ENCODE measurements around the gene CPNE2. TPM values are rescaled to one million over a fixed set of nuclear protein-coding genes. Genes with fewer than 3 reads are reported as not detected.

The CPNE2 gene
- 12.1 and 15.6 TPM in 2 replicates for total RNA-seq

DNA sequence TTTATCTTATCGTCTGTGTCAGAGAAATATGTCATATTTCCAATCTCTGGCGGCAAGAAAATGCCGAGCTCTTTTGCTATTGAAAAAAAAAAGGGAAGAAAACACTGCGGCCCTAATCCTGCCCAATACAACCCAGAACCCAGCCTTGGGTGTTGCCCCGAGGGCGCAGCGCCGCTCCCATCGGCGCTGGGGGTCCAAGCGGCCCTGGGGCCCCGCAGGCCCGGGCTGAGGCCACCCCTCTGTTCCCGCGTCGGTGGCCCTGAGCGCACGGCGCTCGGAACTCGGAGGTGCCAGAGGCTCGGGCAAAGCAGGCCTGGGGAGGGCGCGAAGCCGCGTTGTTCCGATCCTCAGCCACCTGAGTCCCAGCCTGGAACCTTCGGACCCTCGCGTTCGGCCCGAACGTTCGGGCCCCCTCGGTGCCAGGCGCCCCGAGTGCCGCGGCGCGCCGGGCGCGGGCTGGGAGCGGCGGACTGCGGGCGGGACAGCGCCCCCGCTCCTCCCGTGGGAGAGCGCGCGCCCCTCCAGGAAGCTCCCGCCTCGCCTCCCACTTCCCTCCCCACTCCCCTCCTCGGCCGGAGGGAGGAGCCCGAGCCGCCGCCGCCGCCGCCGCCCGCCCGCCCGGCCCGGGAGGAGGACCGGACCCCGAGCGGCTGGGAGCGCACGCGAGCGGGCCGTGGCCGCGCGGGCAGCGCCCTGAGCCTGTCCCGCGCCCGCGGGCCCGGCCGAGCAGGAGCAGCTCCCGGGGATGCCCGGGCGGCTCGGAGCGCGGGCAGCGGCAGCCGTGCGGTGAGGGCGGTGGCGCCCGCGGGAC lies at the start of gene CPNE2:
CPNE2 (plus strand) TSS at position 609 of the 811 bp plus-strand sequence. CDS start 18,160 bp downstream, outside the sequence.

DNA sequence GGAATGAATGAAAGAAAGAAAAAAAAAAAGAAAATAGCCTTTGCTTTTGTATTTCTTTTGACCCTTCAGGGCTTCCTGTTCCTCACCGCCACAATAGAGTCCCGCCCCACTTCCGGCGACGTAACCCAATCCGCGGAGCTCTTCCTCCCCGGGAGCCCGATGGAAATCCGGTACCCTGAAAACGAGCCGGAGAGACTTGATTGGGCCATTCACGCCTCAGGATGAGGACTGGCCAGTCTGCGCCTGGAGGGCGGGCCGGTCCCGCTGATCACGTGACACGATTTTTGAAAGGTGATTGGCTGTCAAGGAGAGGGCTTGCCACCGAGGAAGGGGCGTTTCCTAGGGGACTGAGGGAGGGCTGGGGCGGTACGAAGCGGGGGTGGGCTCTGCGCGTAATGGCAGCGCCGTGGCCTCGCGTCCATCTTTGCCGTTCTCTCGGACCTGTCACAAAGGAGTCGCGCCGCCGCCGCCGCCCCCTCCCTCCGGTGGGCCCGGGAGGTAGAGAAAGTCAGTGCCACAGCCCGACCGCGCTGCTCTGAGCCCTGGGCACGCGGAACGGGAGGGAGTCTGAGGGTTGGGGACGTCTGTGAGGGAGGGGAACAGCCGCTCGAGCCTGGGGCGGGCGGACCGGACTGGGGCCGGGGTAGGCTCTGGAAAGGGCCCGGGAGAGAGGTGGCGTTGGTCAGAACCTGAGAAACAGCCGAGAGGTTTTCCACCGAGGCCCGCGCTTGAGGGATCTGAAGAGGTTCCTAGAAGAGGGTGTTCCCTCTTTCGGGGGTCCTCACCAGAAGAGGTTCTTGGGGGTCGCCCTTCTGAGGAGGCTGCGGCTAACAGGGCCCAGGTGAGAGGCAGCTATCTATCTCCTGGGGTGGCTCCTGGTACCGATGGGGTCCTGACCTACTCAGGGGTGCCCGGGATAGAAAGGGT lies 93.8 kb downstream of the CPNE2 start, which contains the start of the genes PSME3IP1 and RSPRY1:
PSME3IP1 (minus strand) TSS at position 95 of the 927 bp plus-strand sequence. CDS start 12,185 bp downstream, outside the sequence.
RSPRY1 (plus strand) TSS at position 385 of the 927 bp plus-strand sequence. CDS start 18,330 bp downstream, outside the sequence.

Other genes with a start within 250 kb of the CPNE2 start
- not detected in 2 replicates for gene SLC12A3, start 227.4 kb upstream of the CPNE2 start, total RNA-seq
- 53.3 and 70.6 TPM in 2 replicates for gene HERPUD1, start 160.4 kb upstream of the CPNE2 start, total RNA-seq
- not detected in 2 replicates for gene CETP, start 130.6 kb upstream of the CPNE2 start, total RNA-seq
- gene NLRC5, start 103.0 kb upstream of the CPNE2 start, total RNA-seq, result 43.4 and 51.0 TPM in 2 replicates
- gene PSME3IP1, start 93.5 kb downstream of the CPNE2 start, total RNA-seq, result 59.5 and 72.3 TPM in 2 replicates
- gene RSPRY1, start 93.7 kb downstream of the CPNE2 start, total RNA-seq, result 41.2 and 57.3 TPM in 2 replicates
- gene ARL2BP, start 152.7 kb downstream of the CPNE2 start, total RNA-seq, result 62.8 and 76.8 TPM in 2 replicates
- gene PLLP, start 192.1 kb downstream of the CPNE2 start, total RNA-seq, result under 0.01 TPM in 1 of 2 replicates, not detected in the other